ENCODE results near the gene ITGB7. TPM values are rescaled to one million over a fixed set of nuclear protein-coding genes. Genes with fewer than 3 reads are reported as not detected.

ITGB7 gene
- polyA plus RNA-seq, 1 donor (not counting 4 experiments of a cell fraction or from before 2014, with no cell fraction given) = 0.83 TPM

GRCh38 chr12:53176750-53177149 lies 30.3 kb downstream of the ITGB7 start:
- no peak for DNase-seq (ENCODE audit: low read depth, low spot score)
- Histone ChIP-seq H3K36me3 (ENCODE audit: control insufficient read depth in 2 of 2, extremely low read depth in 1 of 2, insufficient read depth in 2 of 2, low read length in 2 of 2) (peaks cover under 1 to 3% of the 10 kb centered on the region in 2 experiments), H3K27me3 (ENCODE audit: control insufficient read depth, extremely low read depth, insufficient read depth, low read length) (no peaks in the 10 kb centered on the region), H3K9me3 (ENCODE audit: control insufficient read depth, low read depth, low read length) (no peaks in the 10 kb centered on the region), H3K9ac (ENCODE audit: control insufficient read depth, extremely low read depth, insufficient read depth, low read length) (no peak overlapping the region), H2AFZ (ENCODE audit: control insufficient read depth, low read length) (no peak overlapping the region), H3K4me1 (ENCODE audit: control insufficient read depth, extremely low read depth, insufficient read depth, low read length) (peaks cover 20% of the 10 kb centered on the region), H4K20me1 (ENCODE audit: control insufficient read depth, extremely low read depth, insufficient read depth, low read length) (no peaks in the 10 kb centered on the region), H3K9me1 (ENCODE audit: control insufficient read depth, extremely low read depth, insufficient read depth, low read length) (no peaks in the 10 kb centered on the region), H3K4me3 (ENCODE audit: control insufficient read depth in 2 of 3, extremely low read depth in 1 of 3, insufficient read depth in 2 of 3, low read depth in 1 of 3, low read length in 3 of 3) (no peak overlapping the region), H3K27ac (ENCODE audit: control insufficient read depth, insufficient read depth, low read length) (no peak overlapping the region), H3K4me2 (ENCODE audit: control insufficient read depth, extremely low read depth, insufficient read depth, low read depth, low read length) (no peak overlapping the region), H3K79me2 (ENCODE audit: control insufficient read depth, insufficient read depth, low read length) (peaks cover 2% of the 10 kb centered on the region)
- dilution Hi-C loops (cut with MboI; ENCODE audit: extremely low pct_ligation_motif_present, low sequenced_read_pairs) = no loop called here
- TF ChIP-seq EZH2 (IDR thresholded peaks at IDR 0.05; ENCODE audit: low read length) = no peak
- no peak for TF ChIP-seq CTCF (optimal IDR thresholded peaks at IDR 0.05 in 1 of 3, IDR thresholded peaks at IDR 0.05 in 1 of 3, conservative IDR thresholded peaks at IDR 0.05 in 1 of 3; ENCODE audit: extremely low read depth in 1 of 3, insufficient read depth in 2 of 3, low read length in 3 of 3)
- FAIRE-seq = no peak

- dilution Hi-C loops (cut with MboI; ENCODE audit: extremely low pct_ligation_motif_present, low sequenced_read_pairs) = no loop called here
- Histone ChIP-seq H3K4me3 (ENCODE audit: control insufficient read depth in 2 of 3, extremely low read depth in 1 of 3, insufficient read depth in 2 of 3, low read depth in 1 of 3, low read length in 3 of 3) (no peak overlapping the region), H4K20me1 (ENCODE audit: control insufficient read depth, extremely low read depth, insufficient read depth, low read length) (no peaks in the 10 kb centered on the region), H3K27ac (ENCODE audit: control insufficient read depth, insufficient read depth, low read length) (no peak overlapping the region), H3K36me3 (ENCODE audit: control insufficient read depth in 2 of 2, extremely low read depth in 1 of 2, insufficient read depth in 2 of 2, low read length in 2 of 2) (peaks cover 0 to 4% of the 10 kb centered on the region in 2 experiments), H3K9ac (ENCODE audit: control insufficient read depth, extremely low read depth, insufficient read depth, low read length) (no peak overlapping the region), H3K27me3 (ENCODE audit: control insufficient read depth, extremely low read depth, insufficient read depth, low read length) (no peaks in the 10 kb centered on the region), H2AFZ (ENCODE audit: control insufficient read depth, low read length) (no peak overlapping the region), H3K9me1 (ENCODE audit: control insufficient read depth, extremely low read depth, insufficient read depth, low read length) (no peaks in the 10 kb centered on the region), H3K4me2 (ENCODE audit: control insufficient read depth, extremely low read depth, insufficient read depth, low read depth, low read length) (no peak overlapping the region), H3K79me2 (ENCODE audit: control insufficient read depth, insufficient read depth, low read length) (no peaks in the 10 kb centered on the region), H3K4me1 (ENCODE audit: control insufficient read depth, extremely low read depth, insufficient read depth, low read length) (peaks cover 15% of the 10 kb centered on the region), H3K9me3 (ENCODE audit: control insufficient read depth, low read depth, low read length) (no peaks in the 10 kb centered on the region)
- FAIRE-seq (no peak), DNase-seq (ENCODE audit: low read depth, low spot score) (no peak)
- peak; percentile 15 to 28 (median 24) for TF ChIP-seq CTCF (optimal IDR thresholded peaks at IDR 0.05 in 1 of 3, IDR thresholded peaks at IDR 0.05 in 1 of 3, conservative IDR thresholded peaks at IDR 0.05 in 1 of 3; ENCODE audit: extremely low read depth in 1 of 3, insufficient read depth in 2 of 3, low read length in 3 of 3)
- TF ChIP-seq EZH2 (IDR thresholded peaks at IDR 0.05; ENCODE audit: low read length) = no peak
Observed at GRCh38 chr12:53174881-53175491, 32.1 kb downstream of the ITGB7 start.

Measured in keratinocyte (primary cell).